HUES48 (cell line): ENCODE results near the gene SUSD2.

Experiments used
- H3K27ac ChIP-seq: one replicate; pipeline ENCODE4 v1.7.0; 2013; ENCODE audit warnings: low read depth, low read length, inconsistent platforms
- H3K27me3 ChIP-seq: 2 replicates; pipeline ENCODE4 v1.6.1; 2013; ENCODE audit warnings: mild to moderate bottlenecking, low read length; ENCODE audit not compliant: control insufficient read depth, insufficient read depth
- H3K36me3 ChIP-seq: 2 replicates; pipeline ENCODE4 v1.6.1; 2013; ENCODE audit warnings: low read length; ENCODE audit not compliant: control insufficient read depth, insufficient read depth
- H3K4me1 ChIP-seq: 2 replicates; pipeline ENCODE4 v1.6.1; 2013; ENCODE audit warnings: mild to moderate bottlenecking, low read length; ENCODE audit not compliant: control insufficient read depth, insufficient read depth
- H3K4me3 ChIP-seq: 2 replicates; pipeline ENCODE4 v1.5.1; 2013; ENCODE audit warnings: mild to moderate bottlenecking, low read depth, low read length
- H3K9ac ChIP-seq: 2 replicates; pipeline ENCODE4 v1.6.1; 2013; ENCODE audit warnings: mild to moderate bottlenecking, low read depth, low read length, moderate library complexity
- H3K9me3 ChIP-seq: 2 replicates; pipeline ENCODE4 v1.6.1; 2013; ENCODE audit warnings: low read length; ENCODE audit not compliant: control insufficient read depth, insufficient read depth

Gene SUSD2

GRCh38 chr22:24154826-24155225 lies 26.5 kb upstream of the SUSD2 start:
- H3K9me3 ChIP-seq = no peaks in the 10 kb centered on the region
- H3K27ac ChIP-seq = no peak overlapping the region
- H3K4me3 ChIP-seq = no peak overlapping the region
- no peaks in the 10 kb centered on the region; the same call in 1 of the 2 replicates for H3K27me3 ChIP-seq
- H3K4me1 ChIP-seq = peaks cover 15% of the 10 kb centered on the region
- H3K36me3 ChIP-seq = no peaks in the 10 kb centered on the region; the same call in 1 of the 2 replicates
- no peak overlapping the region for H3K9ac ChIP-seq

GRCh38 chr22:24155627-24156140 lies 25.6 kb upstream of the SUSD2 start:
- Histone ChIP-seq H3K4me3 (peak overlapping the region; percentile 66), H3K27ac (no peak overlapping the region), H3K9me3 (no peaks in the 10 kb centered on the region), H3K36me3 (no peaks in the 10 kb centered on the region; the same call in 1 of the 2 replicates), H3K4me1 (peaks cover 15% of the 10 kb centered on the region), H3K9ac (no peak overlapping the region), H3K27me3 (no peaks in the 10 kb centered on the region; the same call in 1 of the 2 replicates)

DNA sequence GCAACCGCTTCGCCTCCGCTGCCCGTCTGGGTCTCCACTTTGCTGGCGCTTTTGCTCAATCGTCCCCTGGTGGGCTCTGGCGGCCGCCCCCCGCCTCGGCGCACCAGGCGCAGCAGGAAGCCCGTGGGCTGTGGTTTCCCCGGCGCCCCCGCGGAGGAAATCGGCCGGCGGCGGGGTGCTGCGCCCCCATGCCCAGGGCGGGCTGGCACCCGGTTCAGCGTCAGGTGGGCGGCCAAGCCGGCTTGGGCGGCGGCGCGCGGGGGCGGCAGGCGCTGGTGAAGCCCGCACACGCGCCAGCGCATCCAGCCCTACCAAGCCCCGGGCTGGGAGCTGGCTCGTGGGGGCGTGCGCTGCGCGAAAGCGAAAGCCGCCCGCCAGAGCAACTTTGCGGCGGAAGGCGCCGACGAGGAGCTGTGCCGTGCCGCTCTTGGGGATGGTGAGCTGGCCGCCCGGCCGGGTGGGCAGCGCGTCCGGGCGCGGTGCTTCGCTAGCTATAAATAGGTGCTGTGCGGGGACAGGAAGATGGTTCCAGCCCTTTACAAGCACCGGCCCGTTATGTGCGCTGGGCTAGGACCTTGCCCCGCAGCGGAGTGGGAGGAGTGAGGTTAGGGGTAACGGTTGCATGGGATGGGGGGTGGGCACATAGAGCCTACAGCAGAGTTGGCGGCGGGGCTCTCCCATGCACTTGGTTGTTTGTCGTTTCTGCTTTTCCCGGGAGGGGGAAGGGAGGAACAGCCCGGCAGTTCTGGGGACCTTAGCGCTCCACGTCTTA lies 25.0 kb upstream of the SUSD2 start:
- Histone ChIP-seq H3K9ac (no peak overlapping the region), H3K4me1 (peaks cover 15% of the 10 kb centered on the region), H3K36me3 (no peaks in the 10 kb centered on the region; the same call in 1 of the 2 replicates), H3K4me3 (peak overlapping the region; percentile 66), H3K9me3 (no peaks in the 10 kb centered on the region), H3K27me3 (no peaks in the 10 kb centered on the region; the same call in 1 of the 2 replicates), H3K27ac (peak overlapping the region; percentile 67)

DNA sequence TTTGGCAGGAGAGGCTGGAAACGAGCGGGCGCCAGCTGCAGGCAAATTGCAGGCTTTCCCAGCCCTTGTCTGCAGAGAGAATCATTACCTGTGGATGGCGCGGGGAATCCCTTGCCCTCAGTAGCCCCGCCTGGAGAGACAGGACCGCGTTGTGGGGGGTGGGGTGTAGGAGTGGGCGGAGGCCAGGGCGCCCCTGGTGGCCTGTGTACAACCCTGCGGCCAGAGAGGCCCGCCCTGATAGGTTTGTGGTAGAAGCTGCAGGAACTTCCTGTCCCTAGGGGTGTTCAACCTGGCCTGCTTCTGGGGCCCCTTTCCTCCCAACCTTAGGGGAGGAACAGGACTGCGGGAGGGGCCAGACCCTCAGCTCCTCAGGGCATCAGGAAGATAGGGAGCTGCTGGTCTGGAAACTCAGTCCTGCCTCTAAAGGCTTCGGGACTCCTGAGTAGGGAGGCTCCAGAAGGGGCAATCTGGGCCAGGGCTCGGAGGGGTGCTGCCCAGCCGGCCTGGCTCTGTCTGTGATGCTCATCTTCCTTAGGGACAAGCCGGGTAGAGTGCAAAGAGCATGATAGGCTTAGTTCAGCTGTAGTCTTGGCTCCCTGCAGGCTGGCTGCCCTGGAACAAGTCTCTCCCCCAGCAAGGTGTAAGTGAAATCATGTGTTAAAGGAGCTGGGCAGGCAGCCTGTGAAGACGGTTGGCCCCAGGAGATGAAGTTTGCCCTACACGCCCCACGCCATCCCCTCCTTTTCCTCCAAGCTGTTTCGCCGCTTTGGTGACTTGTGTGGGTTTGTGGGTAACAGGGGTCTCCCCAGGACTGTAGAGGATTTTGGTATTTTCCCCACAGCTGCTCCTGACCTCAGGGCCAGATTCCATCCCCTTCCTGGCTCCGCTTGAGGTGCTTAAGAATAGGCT lies 24.1 kb upstream of the SUSD2 start:
- H3K4me3 ChIP-seq = peak overlapping the region; percentile 66
- no peaks in the 10 kb centered on the region; the same call in 1 of the 2 replicates for H3K36me3 ChIP-seq
- no peaks in the 10 kb centered on the region; the same call in 1 of the 2 replicates for H3K27me3 ChIP-seq
- peak overlapping the region; percentile 67 for H3K27ac ChIP-seq
- no peaks in the 10 kb centered on the region for H3K9me3 ChIP-seq
- peaks cover 15% of the 10 kb centered on the region for H3K4me1 ChIP-seq
- H3K9ac ChIP-seq = no peak overlapping the region

DNA sequence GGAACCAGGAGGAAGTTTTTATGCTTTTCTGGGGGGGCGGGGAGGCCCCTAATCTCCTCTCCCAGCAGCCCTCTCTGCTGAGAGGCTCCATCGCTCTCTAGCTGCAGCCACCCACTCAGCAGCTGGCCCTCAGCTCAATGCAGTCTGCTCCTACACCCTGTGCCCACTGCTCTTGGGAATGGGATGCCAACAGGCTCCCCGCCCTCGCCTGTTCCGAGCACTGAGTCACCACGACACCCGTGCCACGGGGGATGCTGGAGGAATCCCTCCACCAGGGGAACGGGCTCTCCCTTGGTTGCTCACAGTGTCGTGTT lies 23.5 kb upstream of the SUSD2 start:
- no peaks in the 10 kb centered on the region; the same call in 1 of the 2 replicates for H3K36me3 ChIP-seq
- H3K27ac ChIP-seq = no peak overlapping the region
- no peaks in the 10 kb centered on the region for H3K9me3 ChIP-seq
- H3K9ac ChIP-seq = no peak overlapping the region
- peaks cover 15% of the 10 kb centered on the region for H3K4me1 ChIP-seq
- H3K27me3 ChIP-seq = no peaks in the 10 kb centered on the region; the same call in 1 of the 2 replicates
- no peak overlapping the region for H3K4me3 ChIP-seq

DNA sequence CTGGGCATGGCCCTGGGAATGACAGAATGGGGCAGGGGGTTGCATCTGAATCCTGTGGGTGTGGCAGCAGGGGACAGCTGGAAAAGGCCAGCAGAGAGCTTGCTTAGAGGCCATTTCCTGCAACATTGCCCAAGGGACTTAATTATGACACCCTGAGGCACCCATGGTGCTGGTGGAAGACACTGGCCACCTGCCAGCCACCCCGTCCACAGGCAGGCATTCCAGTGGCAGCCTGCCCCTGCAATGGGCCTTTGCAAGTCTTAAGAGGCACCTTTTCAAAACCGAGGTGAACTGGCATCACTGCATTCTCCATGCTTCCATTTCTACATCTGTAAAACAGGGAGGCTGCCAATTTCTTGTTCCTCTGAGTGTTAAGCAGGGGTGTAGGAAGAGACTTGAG lies 21.6 kb upstream of the SUSD2 start:
- no peaks in the 10 kb centered on the region for H3K9me3 ChIP-seq
- peaks cover 15% of the 10 kb centered on the region for H3K4me1 ChIP-seq
- H3K27ac ChIP-seq = no peak overlapping the region
- no peaks in the 10 kb centered on the region; the same call in 1 of the 2 replicates for H3K27me3 ChIP-seq
- H3K36me3 ChIP-seq = 0 out of 2 replicates have a peak, but pooled peaks cover 7% of the 10 kb centered on the region
- H3K4me3 ChIP-seq = no peak overlapping the region
- no peak overlapping the region for H3K9ac ChIP-seq

DNA sequence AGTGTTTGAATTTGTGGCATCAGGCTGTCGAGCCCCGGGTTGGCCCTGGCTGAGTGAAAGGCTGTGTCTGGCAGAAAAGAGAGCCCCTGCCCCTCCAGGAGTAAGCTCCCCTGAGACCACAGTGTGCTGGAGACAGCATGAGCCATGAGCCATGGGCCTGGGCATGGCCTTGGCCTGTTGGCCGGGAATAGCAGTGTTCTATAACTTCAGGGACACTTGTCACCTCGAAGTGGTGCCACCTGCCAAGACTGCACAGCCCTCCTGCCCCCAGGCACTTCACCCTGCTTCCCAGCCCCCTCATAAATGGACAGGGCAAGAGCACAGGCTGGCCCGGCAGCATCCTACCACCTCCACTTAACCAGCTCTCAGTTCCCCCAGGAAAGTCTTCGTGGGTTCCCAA lies 20.7 kb upstream of the SUSD2 start:
- Histone ChIP-seq H3K4me3 (no peak overlapping the region), H3K27me3 (no peaks in the 10 kb centered on the region; the same call in 1 of the 2 replicates), H3K36me3 (peaks cover 15% of the 10 kb centered on the region; the same call in 1 of the 2 replicates), H3K9ac (no peak overlapping the region), H3K4me1 (peaks cover 9% of the 10 kb centered on the region), H3K27ac (no peak overlapping the region), H3K9me3 (no peaks in the 10 kb centered on the region)

DNA sequence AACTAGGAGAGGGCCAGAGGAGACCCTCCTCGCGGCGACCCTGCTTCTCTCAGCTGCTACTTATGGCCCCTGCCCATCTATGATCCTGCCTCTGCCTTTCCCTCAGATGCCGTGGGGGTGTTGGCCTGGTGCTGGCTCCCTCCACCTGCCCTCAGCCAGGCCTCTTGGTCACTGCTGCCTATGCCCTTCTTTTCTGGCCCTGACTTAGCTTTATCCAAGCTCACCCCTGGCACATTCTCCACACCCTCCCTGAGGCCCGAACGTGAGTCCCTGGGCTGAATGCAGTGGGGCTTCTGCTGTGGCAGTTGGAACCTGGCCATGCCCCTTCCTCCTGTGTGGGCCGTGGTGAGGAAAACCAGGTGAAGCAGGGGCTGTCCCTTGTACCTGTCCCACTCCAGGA lies 19.8 kb upstream of the SUSD2 start:
- Histone ChIP-seq H3K27ac (no peak overlapping the region), H3K9me3 (no peaks in the 10 kb centered on the region), H3K4me3 (no peak overlapping the region), H3K9ac (no peak overlapping the region), H3K27me3 (no peaks in the 10 kb centered on the region), H3K4me1 (peaks cover 8% of the 10 kb centered on the region), H3K36me3 (peaks cover 24% of the 10 kb centered on the region)

GRCh38 chr22:24161909-24162308 lies 19.4 kb upstream of the SUSD2 start:
- Histone ChIP-seq H3K36me3 (peaks cover 27% of the 10 kb centered on the region), H3K27ac (no peak overlapping the region), H3K9me3 (no peaks in the 10 kb centered on the region), H3K4me1 (peaks cover 8% of the 10 kb centered on the region), H3K4me3 (no peak overlapping the region), H3K9ac (no peak overlapping the region), H3K27me3 (no peaks in the 10 kb centered on the region)

DNA sequence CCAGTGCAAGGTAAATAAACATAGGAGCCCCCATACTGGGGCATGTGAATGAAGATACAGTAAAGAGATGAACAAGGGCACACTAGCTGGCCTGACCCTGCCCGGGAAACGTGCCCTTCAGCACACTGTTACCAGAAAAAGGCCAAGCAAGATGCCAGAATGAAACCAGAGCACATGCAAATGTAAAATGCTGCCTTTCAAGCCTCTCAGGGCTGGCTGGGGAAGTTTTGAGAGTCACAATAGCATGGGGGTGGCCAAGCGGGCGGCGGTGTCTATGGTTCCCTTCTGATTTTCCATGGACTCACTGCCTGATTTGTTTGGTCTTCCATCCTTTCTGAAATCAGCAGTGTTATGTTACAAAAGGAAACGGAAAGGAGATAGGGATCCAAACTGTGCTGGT lies 18.9 kb upstream of the SUSD2 start:
- Histone ChIP-seq H3K4me3 (no peak overlapping the region), H3K9ac (no peak overlapping the region), H3K4me1 (peaks cover 4% of the 10 kb centered on the region), H3K36me3 (peaks cover 32% of the 10 kb centered on the region), H3K9me3 (no peaks in the 10 kb centered on the region), H3K27ac (no peak overlapping the region), H3K27me3 (no peaks in the 10 kb centered on the region)
